OCI-LY7 (cell line): ENCODE data around the gene MSL1. TPM values are rescaled to one million over a fixed set of nuclear protein-coding genes. Genes with fewer than 3 reads are reported as not detected.

Source experiments
- BruUV-seq: library from RNA; stranded (reverse); fragments of 400-500 nt; replicated peaks from 2 replicates; lab custom pipeline; 2021; lab: Mats Ljungman, UMichigan
- CTCF ChIA-PET: fragments of 300-600 bp; sonication (Branson Sonifier 250); formaldehyde crosslinking; loops from one replicate; lab custom pipeline; 2022; ENCODE audit warnings: antibody characterized with exemption; ENCODE audit not compliant: unreplicated experiment; lab: Charles Lee
- POLR2A ChIA-PET: fragments of 300-600 bp; sonication (Branson Sonifier 250); formaldehyde crosslinking; loops from one replicate; lab custom pipeline; 2022; ENCODE audit warnings: antibody characterized with exemption; lab: Charles Lee
- DNase-seq: peaks from one replicate; pipeline ENCODE4 v3.0.0-alpha.2; 2015; ENCODE audit warnings: low spot score
- H2AFZ ChIP-seq: fragments of 200-600 bp; sonication (generic), shearing (Covaris generic); 2 replicates; pipeline ENCODE4 v1.6.1; 2014; ENCODE audit warnings: mild to moderate bottlenecking, antibody characterized with exemption, low read length, moderate library complexity
- H3K27ac ChIP-seq: fragments of 200-600 bp; sonication (generic); 2 replicates; pipeline ENCODE4 v1.5.1; 2014; ENCODE audit warnings: mixed run types, low read depth, mild to moderate bottlenecking, moderate library complexity, low read length, inconsistent platforms; ENCODE audit not compliant: poor library complexity, severe bottlenecking
- H3K36me3 ChIP-seq: fragments of 200-600 bp; sonication (generic); 2 replicates; pipeline ENCODE4 v1.6.1; 2014; ENCODE audit warnings: mild to moderate bottlenecking, antibody characterized with exemption, low read length, moderate library complexity, mixed read lengths; ENCODE audit not compliant: insufficient read depth
- H3K4me1 ChIP-seq: fragments of 200-600 bp; sonication (generic); 2 replicates; pipeline ENCODE4 v1.5.1; 2014; ENCODE audit warnings: mild to moderate bottlenecking, low read length; ENCODE audit not compliant: insufficient read depth, poor library complexity, severe bottlenecking
- H3K4me2 ChIP-seq: fragments of 200-600 bp; sonication (generic); 2 replicates; pipeline ENCODE4 v1.6.1; 2014; ENCODE audit warnings: mild to moderate bottlenecking, low read length
- H3K4me3 ChIP-seq: fragments of 200-600 bp; sonication (generic); 2 replicates; pipeline ENCODE4 v1.5.1; 2014; ENCODE audit warnings: mild to moderate bottlenecking, low read depth, low read length; ENCODE audit not compliant: poor library complexity, severe bottlenecking
- H3K79me2 ChIP-seq: fragments of 200-600 bp; sonication (generic); 2 replicates; pipeline ENCODE4 v1.6.1; 2016; ENCODE audit warnings: low read depth, mild to moderate bottlenecking, low read length, moderate library complexity, mixed read lengths; ENCODE audit not compliant: insufficient read depth
- H3K9me2 ChIP-seq: fragments of 200-600 bp; sonication (generic); 2 replicates; pipeline ENCODE4 v1.6.1; 2016; ENCODE audit warnings: mild to moderate bottlenecking, low read length, mixed read lengths; ENCODE audit not compliant: insufficient read depth
- H3K9me3 ChIP-seq: fragments of 200-600 bp; sonication (generic); 2 replicates; pipeline ENCODE4 v1.6.1; 2014; ENCODE audit warnings: mild to moderate bottlenecking, mixed run types, low read length, mixed read lengths
- H4K20me1 ChIP-seq: fragments of 200-600 bp; sonication (generic); 2 replicates; pipeline ENCODE4 v1.6.1; 2014; ENCODE audit warnings: mild to moderate bottlenecking, antibody characterized with exemption, low read length, moderate library complexity, mixed read lengths; ENCODE audit not compliant: insufficient read depth
- EZH2phosphoT487 ChIP-seq: fragments of 200-600 bp; sonication (generic); IDR thresholded peaks from 2 replicates; pipeline ENCODE4 v1.6.1; 2018; ENCODE audit warnings: low read depth, borderline replicate concordance, mild to moderate bottlenecking, mixed run types, antibody characterized with exemption, low read length, moderate library complexity, mixed read lengths
- intact Hi-C: fragments of 100-400 bp; cut with micrococcal nuclease; formaldehyde crosslinking; loops from one replicate; pipeline ENCODE4 v1.10.0; 2022; ENCODE audit not compliant: unreplicated experiment
- total RNA-seq, 2 experiments: library from RNA; depleted of rRNA in 1 of 2; stranded (reverse); fragments of >200 nt in 1 of 2; shearing (Covaris generic) in 1 of 2; gene quantifications; 2 replicates each; pipeline ENCODE4 v1.2.3, GENCODE V29; 2014 to 2022
- TF ChIP-seq, protein P1 (sequence below): fragments of 200-600 bp; sonication (generic); conservative IDR thresholded peaks from 2 replicates; pipeline ENCODE4 v1.5.1; 2014; ENCODE audit warnings: mild to moderate bottlenecking, antibody characterized with exemption, low read length, moderate library complexity, mixed read lengths

MSL1 gene
- total RNA-seq, 2 experiments from 2014 or later = 95.4 to 97.2 TPM

DNA sequence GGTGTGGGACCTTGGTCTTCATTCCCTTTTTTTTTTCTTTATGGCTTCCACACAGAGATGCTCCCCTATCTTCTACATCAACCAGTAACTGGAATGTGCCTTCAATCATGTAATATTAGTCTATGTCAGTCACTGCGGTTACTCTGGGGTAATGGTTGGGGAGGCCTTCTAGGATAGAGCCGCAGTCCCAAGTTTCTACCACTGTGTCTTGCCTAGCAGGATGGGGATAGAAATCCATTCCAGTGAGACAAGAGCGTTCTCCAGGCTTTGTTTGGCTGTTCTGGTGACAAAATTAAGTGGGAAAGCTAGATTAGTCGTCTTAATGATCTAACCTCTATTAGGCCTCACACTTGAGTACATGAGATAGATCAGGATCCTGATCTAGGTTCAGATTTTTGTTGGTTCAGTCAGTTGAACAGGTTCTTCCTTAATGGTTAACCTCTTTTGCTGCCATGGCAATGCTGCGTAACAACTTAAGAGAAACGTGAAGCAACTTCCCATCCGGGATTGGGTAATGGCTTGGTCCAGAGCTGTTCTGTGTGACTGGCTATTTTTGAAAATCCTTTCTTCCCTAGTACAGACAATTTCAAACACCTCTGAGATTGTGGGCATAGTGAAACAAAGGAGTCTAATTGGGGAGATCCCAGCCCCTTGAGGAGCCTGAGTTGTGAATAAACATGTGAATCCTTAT is 8.7 kb downstream of the MSL1 start:
- Histone ChIP-seq H3K4me3 (no peak overlapping the region), H3K36me3 (peaks cover 99% of the 10 kb centered on the region), H3K9me2 (no peaks in the 10 kb centered on the region), H2AFZ (no peak overlapping the region), H4K20me1 (no peaks in the 10 kb centered on the region), H3K4me1 (no peaks in the 10 kb centered on the region), H3K27ac (no peak overlapping the region), H3K79me2 (peaks cover 8% of the 10 kb centered on the region; the same call in 1 of the 2 replicates), H3K4me2 (no peak overlapping the region), H3K9me3 (no peaks in the 10 kb centered on the region)
- CTCF ChIA-PET = no interaction called here
- intact Hi-C loops = no loop called here
- POLR2A ChIA-PET = no interaction called here
- TF ChIP-seq, protein P1, sequence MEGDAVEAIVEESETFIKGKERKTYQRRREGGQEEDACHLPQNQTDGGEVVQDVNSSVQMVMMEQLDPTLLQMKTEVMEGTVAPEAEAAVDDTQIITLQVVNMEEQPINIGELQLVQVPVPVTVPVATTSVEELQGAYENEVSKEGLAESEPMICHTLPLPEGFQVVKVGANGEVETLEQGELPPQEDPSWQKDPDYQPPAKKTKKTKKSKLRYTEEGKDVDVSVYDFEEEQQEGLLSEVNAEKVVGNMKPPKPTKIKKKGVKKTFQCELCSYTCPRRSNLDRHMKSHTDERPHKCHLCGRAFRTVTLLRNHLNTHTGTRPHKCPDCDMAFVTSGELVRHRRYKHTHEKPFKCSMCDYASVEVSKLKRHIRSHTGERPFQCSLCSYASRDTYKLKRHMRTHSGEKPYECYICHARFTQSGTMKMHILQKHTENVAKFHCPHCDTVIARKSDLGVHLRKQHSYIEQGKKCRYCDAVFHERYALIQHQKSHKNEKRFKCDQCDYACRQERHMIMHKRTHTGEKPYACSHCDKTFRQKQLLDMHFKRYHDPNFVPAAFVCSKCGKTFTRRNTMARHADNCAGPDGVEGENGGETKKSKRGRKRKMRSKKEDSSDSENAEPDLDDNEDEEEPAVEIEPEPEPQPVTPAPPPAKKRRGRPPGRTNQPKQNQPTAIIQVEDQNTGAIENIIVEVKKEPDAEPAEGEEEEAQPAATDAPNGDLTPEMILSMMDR = no peak
- no peak for TF ChIP-seq EZH2phosphoT487
- BruUV-seq = no TSS peak
- DNase-seq = no peak

DNA sequence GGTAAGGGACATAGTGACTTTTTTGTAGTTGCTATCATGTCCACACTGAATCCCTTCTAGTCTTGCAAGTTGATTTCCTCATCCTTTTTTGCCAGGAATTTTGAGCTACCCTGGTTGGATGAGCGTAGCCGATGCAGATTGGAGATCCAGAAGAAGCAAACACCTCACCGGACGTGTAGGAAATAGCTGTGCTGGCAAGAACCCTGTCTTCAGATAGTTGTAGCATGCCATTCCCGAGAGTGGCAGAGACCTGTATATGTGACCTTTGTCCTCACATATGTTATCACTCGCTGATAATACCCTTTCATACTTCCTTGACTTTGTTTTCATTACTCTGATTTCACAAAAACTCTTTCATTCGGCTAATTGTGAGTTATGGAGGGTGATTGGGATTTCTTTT is 12.4 kb downstream of the MSL1 start:
- no peak for TF ChIP-seq EZH2phosphoT487
- TF ChIP-seq, protein P1 = no peak
- Histone ChIP-seq H3K4me2 (no peak overlapping the region), H3K36me3 (peaks cover 85% of the 10 kb centered on the region), H4K20me1 (no peaks in the 10 kb centered on the region), H3K9me2 (no peaks in the 10 kb centered on the region), H3K9me3 (no peaks in the 10 kb centered on the region), H3K4me3 (no peak overlapping the region), H2AFZ (no peak overlapping the region), H3K4me1 (peaks cover 5% of the 10 kb centered on the region), H3K79me2 (peaks cover 13% of the 10 kb centered on the region; the same call in 1 of the 2 replicates), H3K27ac (no peak overlapping the region)
- BruUV-seq = no TSS peak
- DNase-seq = no peak
- ChIA-PET CTCF (interaction anchor here (0.6 kb wide), 1 partner anchor 145 kb away, joined by 4 read pairs; no protein-coding TSS in a partner anchor), POLR2A (interaction anchor here (0.8 to 1.6 kb wide), 3 partner anchors 10 to 14 kb away, joined by 3 to 4 read pairs (median 3); no protein-coding TSS in a partner anchor)
- intact Hi-C loops = no loop called here

DNA sequence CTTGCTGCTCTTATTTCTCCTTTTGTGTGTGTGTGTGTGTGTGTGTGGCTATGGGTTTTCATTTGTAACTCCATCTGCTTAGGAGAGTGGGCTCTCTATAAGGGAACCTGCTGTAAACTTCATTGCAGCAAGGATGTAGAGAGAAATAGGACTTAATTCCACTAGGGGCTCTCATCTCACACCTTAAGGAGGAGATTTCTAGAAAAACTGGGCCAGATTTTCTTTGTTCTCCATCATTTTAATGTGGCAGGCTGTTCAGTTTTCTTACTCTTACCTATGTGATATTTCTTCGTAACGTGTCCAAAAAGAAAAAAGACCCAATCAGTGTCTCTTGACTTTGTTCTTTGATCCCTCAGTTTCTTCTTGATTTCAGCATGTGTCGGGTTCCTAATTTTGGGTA is 14.0 kb downstream of the MSL1 start:
- Histone ChIP-seq H3K9me2 (no peaks in the 10 kb centered on the region), H3K4me2 (no peak overlapping the region), H3K36me3 (peaks cover 68% of the 10 kb centered on the region), H3K9me3 (no peaks in the 10 kb centered on the region), H3K4me1 (peaks cover 10% of the 10 kb centered on the region), H3K27ac (no peak overlapping the region), H2AFZ (no peak overlapping the region), H3K4me3 (no peak overlapping the region), H3K79me2 (peaks cover 17% of the 10 kb centered on the region; the same call in 1 of the 2 replicates), H4K20me1 (no peaks in the 10 kb centered on the region)
- DNase-seq = no peak
- intact Hi-C loops = no loop called here
- ChIA-PET POLR2A (no interaction called here), CTCF (no interaction called here)
- TF ChIP-seq, protein P1 = peak; percentile 36; the same call in 1 of the 2 replicates
- TF ChIP-seq EZH2phosphoT487 = no peak
- no TSS peak for BruUV-seq
